GM19395 (cell line): ENCODE results near the gene TMEM131L.
A peak's percentile ranks its signal among the peaks of the same experiment; 100 is the strongest.

Experiments used
- ATAC-seq: cut with Tn5 transposase; IDR thresholded peaks from one replicate; pipeline ENCODE4 v1.9.1; 2021; ENCODE audit warnings: mild to moderate bottlenecking, moderate library complexity; ENCODE audit not compliant: unreplicated experiment

Gene TMEM131L

DNA sequence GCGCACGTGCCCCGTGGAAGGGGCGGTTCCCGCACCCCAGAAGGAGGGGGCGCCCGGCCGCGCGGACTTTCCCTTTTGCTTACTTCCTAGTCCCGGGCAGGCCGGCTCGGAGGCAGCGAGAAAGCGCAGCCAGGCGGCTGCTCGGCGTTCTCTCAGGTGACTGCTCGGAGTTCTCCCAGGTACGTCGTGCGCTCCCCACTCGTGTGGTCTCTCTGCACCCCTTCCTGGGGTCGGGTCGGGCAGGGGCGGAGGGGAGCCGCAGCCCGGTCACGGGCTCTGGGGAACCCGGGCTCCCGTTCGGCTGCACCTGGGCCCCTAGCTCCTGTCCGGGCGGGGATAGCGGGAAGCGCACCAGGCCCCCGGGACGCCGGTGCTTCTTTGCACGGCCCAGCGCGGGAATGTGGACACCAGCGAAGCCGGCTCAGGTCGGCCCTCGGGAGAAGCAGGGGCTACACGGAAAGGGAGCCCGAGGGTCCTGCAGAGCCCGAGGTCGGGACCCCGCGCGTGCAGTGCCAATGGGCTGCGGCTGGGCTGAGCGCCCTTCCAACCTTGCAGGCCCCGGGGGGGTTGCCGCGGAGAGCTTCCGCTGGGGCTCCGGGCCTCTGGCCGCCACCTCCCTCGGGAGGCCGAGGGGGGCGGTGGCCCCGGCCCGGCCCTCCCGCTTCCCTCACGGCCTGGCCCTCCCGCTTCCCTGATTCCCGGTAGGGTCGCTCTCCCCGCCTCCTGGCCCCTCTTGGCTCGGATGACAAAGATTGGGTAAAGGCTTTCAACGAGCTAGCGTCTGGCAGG is 218.2 kb downstream of the TMEM131L start, which contains the start of gene TLR2:
TLR2 (plus strand) TSS at position 99 of the 789 bp plus-strand sequence. CDS start 18,628 bp downstream, outside the sequence.
- peak; percentile 88 for ATAC-seq

DNA sequence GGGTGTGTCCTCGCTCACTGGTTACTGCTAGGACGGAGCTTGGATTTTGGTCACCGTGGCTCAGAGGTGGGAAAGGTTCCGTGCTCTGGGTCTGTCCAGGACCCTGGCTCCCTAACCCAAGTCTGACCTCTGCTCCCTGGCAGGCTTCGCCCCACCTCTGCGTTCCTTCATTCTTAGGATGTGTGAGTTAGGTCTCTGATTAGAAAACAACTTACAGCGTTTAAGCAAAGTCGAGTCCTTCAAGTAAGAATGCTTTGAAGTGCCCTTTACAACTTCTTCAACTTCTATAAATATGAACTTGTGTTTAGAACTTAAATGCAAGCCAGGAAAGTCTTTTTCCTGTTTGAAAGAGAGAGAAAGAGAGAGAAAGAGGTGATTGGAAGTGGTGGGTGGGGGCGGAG is 218.8 kb downstream of the TMEM131L start:
- ATAC-seq: no peak
